ENCODE results near the gene B4GALT3.
A peak's percentile ranks its signal among the peaks of the same experiment; 100 is the strongest.
"Not testable (repeated sequence)": the region's sequence is repeated elsewhere in the genome, so short reads cannot be mapped to it uniquely, and the experiment has no call there.

Gene B4GALT3

DNA sequence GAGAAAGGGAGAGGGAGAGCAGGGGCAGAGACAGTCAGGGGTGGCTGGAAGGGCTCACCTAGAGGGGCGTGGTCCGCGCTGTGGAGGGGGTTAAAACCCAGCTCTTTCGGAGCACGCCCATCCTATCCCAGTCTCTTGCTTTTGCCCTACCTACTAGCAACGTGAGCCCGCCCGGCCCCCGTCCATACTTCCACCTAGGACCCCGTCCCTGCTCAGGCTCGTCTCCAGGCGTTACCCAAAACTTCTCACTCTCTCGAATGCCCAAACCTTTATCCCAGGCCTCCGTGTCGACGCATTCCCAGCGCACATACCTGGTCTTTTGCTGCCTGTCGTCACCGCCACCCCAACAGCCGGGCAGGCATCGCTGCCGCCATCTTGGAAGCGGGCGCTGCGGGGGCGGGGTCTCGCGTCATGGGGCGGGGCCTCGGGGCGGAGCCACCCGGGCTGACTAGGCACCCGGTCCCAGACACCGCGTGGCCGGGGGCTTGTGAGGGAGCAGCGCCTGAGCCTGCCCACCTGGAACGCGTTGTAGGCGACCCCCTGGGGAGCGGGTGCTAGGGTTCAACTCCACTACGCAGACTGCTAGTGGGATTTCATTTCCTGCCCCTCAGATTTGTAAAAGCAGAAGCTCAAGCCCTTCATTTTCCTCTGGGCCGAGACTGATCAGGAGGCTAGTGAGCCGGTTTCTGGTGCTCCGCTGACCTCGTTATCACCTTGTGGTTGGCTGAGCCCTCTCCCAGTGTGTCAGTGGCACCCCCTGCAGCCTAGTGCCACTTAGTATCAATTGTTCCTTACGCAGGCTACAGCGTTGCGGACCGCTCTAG is at the start of gene B4GALT3:
B4GALT3 (minus strand) TSS at position 396 of the 824 bp plus-strand sequence. CDS start 1,447 bp downstream, outside the sequence.
- H3K4me3 ChIP-seq (ENCODE audit: low read depth, low read length): peak within 1 kb of the TSS; percentile 96
- TF ChIP-seq, protein P1, sequence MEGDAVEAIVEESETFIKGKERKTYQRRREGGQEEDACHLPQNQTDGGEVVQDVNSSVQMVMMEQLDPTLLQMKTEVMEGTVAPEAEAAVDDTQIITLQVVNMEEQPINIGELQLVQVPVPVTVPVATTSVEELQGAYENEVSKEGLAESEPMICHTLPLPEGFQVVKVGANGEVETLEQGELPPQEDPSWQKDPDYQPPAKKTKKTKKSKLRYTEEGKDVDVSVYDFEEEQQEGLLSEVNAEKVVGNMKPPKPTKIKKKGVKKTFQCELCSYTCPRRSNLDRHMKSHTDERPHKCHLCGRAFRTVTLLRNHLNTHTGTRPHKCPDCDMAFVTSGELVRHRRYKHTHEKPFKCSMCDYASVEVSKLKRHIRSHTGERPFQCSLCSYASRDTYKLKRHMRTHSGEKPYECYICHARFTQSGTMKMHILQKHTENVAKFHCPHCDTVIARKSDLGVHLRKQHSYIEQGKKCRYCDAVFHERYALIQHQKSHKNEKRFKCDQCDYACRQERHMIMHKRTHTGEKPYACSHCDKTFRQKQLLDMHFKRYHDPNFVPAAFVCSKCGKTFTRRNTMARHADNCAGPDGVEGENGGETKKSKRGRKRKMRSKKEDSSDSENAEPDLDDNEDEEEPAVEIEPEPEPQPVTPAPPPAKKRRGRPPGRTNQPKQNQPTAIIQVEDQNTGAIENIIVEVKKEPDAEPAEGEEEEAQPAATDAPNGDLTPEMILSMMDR (IDR thresholded peaks at IDR 0.05; ENCODE audit: low read depth, low read length, missing control alignments): no peak
- DNase-seq (ENCODE audit: low read depth): no peak
- in situ Hi-C loops (cut with HindIII; ENCODE audit: low sequenced_read_pairs): no loop called here

DNA sequence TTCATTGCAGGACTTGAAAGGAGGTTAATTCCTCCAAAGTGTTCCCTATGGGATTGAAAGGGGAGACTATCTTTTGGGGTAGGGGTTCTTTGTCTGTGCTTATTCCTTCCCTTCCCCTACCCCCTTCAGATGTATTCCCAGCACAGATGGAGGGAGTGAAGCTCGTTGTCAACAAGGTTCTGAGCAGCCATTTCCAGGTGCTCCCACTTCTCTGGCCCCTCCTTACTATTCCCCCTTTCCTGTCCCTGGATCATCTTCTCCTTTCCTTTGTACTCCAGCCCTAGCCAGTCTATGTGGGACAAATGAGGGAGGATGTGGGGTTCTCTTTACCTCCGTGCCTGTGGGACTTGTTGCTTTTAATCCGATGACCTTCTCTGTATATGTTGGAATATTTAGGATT is 49.5 kb upstream of the B4GALT3 start:
- no peak for DNase-seq (ENCODE audit: low read depth)
- H3K4me3 ChIP-seq (ENCODE audit: low read depth, low read length): peak overlapping the region; percentile 88
- TF ChIP-seq, protein P1 (IDR thresholded peaks at IDR 0.05; ENCODE audit: low read depth, low read length, missing control alignments): no peak
- in situ Hi-C loops (cut with HindIII; ENCODE audit: low sequenced_read_pairs): no loop called here

DNA sequence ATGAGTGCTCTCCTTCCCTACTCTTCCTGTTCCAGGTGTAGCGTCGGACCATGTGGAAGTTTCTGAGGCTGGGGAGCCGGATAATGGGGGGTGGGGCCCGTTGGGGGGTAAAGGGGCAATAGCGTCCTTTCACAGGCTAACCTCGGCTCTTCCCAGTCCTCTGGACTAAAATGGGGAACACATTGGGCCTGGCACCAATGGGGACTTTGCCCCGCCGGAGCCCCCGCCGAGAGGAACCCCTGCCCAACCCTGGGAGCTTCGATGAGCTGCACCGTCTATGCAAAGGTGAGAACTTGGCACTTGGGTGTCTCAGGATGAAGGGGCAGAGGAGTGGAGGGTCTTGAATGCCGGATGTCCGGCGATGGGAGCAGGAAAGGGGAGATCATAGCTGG is 49.0 kb upstream of the B4GALT3 start:
- DNase-seq (ENCODE audit: low read depth): no peak
- in situ Hi-C loops (cut with HindIII; ENCODE audit: low sequenced_read_pairs): no loop called here

DNA sequence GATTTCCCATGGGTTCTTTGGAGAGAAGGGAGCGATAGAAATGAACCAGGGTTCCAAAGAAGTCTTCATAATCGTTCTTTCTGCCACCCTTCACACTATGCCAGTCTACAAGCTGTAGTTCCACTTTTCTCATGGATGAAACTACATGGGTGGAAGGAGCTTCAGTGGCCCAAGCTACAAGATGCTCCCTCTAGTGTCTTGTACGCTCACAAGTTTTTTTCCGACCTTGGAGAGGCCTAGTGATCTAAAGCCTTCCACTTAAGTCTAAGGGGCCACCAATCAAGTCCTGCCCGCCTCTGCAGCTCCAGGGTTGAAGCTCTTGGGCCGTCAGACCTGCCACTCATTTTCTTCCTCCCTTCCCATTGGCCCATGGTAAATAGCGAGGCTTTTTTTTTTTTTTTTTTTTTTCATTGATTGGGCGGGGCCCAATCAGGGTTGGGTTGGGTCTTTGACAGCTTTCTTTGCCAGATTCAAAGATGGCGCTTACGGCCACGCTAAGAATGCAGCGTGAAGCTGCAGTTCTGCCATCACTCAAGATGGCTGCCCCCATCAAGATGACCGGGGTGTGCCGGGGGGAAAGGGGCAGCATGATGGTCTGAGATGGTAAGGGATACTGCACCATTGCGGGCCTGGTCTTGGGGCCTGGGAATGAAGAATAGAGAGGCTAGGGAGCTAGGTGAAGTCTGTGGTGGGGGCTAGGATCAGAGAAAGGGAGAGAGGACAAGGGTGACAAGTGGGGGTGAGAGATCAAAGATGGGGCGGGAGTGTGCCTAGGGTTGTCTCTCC is 48.4 kb upstream of the B4GALT3 start, which contains the start of gene TOMM40L:
TOMM40L (plus strand) TSS at position 527 of the 786 bp plus-strand sequence. CDS start 430 bp downstream, outside the sequence.
- in situ Hi-C loops (cut with HindIII; ENCODE audit: low sequenced_read_pairs): no loop called here
- TF ChIP-seq, protein P1 (IDR thresholded peaks at IDR 0.05; ENCODE audit: low read depth, low read length, missing control alignments): peak; percentile 70
- peak; percentile 98 for DNase-seq (ENCODE audit: low read depth)
- H3K4me3 ChIP-seq (ENCODE audit: low read depth, low read length): peak within 1 kb of the TSS; percentile 88

More for the DNA sequence above, 49.0 kb upstream of the B4GALT3 start:
- H3K4me3 ChIP-seq (ENCODE audit: low read depth, low read length): peak overlapping the region; percentile 88
- TF ChIP-seq, protein P1 (IDR thresholded peaks at IDR 0.05; ENCODE audit: low read depth, low read length, missing control alignments): no peak

DNA sequence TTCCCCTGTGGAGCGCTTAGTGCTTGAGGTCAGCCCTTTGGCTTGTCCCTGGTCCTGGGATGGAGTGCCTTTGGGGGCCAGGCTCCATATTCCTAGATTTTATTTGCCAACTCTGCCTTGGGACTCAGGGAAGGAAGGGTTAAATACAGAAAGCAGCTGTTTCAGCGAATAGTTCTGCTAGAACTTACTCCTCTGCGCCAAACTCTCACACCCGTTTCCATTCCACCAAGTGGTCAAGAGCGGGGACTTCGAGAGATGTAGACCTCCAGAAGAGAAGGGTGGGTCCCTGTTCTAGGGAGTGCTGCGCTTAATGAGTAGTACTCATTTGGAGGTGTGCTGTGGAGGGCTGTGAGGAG is 47.8 kb upstream of the B4GALT3 start:
- TF ChIP-seq, protein P1 (IDR thresholded peaks at IDR 0.05; ENCODE audit: low read depth, low read length, missing control alignments): no peak
- no peak overlapping the region for H3K4me3 ChIP-seq (ENCODE audit: low read depth, low read length)
- no peak for DNase-seq (ENCODE audit: low read depth)
- in situ Hi-C loops (cut with HindIII; ENCODE audit: low sequenced_read_pairs): no loop called here

DNA sequence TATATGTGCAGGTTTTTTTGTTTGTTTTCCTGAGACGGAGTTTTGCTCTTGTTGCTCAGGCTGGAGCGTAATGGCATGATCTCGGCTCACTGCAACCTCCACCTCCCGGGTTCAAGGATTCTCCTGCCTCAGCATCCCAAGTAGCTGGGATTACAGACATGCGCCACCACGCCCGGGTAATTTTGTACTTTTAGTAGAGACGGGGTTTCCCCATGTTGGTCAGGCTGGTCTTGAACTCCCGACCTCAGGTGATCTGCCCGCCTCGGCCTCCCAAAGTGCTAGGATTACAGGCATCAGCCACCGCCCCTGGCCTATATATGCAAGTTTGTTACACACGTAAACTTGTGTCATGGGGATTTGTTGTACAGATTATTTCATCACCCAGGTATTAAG is 47.4 kb upstream of the B4GALT3 start:
- in situ Hi-C loops (cut with HindIII; ENCODE audit: low sequenced_read_pairs): loop anchor here (25.0 kb wide), 1 partner anchor 513 kb away; the partner anchor contains the start of gene DUSP12
- not testable (repeated sequence) for DNase-seq (ENCODE audit: low read depth); H3K4me3 ChIP-seq (ENCODE audit: low read depth, low read length)

All from astrocyte of the cerebellum (primary cell).